Smooth muscle cell (in vitro differentiated cells): ENCODE measurements around the gene TPRN. TPM values are rescaled to one million over a fixed set of nuclear protein-coding genes. Genes with fewer than 3 reads are reported as not detected.

Experiments
- DNase-seq: peaks from one replicate; lab custom pipeline; 2025; ENCODE audit not compliant: unreplicated experiment; lab: John Stamatoyannopoulos, UW
- H2AFZ ChIP-seq: fragments of 200-600 bp; sonication (generic); 2 replicates; pipeline ENCODE4 v1.6.0; 2016; ENCODE audit warnings: antibody characterized with exemption, low read depth, mild to moderate bottlenecking
- H3F3A ChIP-seq: fragments of 200-600 bp; sonication (generic); 2 replicates; pipeline ENCODE4 v1.6.0; 2017; ENCODE audit warnings: antibody characterized with exemption, low read depth
- H3K27ac ChIP-seq: fragments of 200-600 bp; sonication (generic); 2 replicates; pipeline ENCODE4 v1.5.1; 2016; ENCODE audit warnings: low read depth, mild to moderate bottlenecking
- H3K27me3 ChIP-seq: fragments of 200-600 bp; sonication (generic); 2 replicates; pipeline ENCODE4 v1.6.1; 2016; ENCODE audit warnings: low read depth, mild to moderate bottlenecking
- H3K36me3 ChIP-seq: fragments of 200-600 bp; sonication (generic); 2 replicates; pipeline ENCODE4 v1.5.1; 2016; ENCODE audit warnings: low read depth
- H3K4me1 ChIP-seq: fragments of 200-600 bp; sonication (generic); 2 replicates; pipeline ENCODE4 v1.5.1; 2016; ENCODE audit warnings: low read depth
- H3K4me2 ChIP-seq: fragments of 200-600 bp; sonication (generic); 2 replicates; pipeline ENCODE4 v1.6.0; 2016; ENCODE audit warnings: mild to moderate bottlenecking
- H3K4me3 ChIP-seq: fragments of 200-600 bp; sonication (generic); 2 replicates; pipeline ENCODE4 v1.5.1; 2016; ENCODE audit warnings: mild to moderate bottlenecking
- H3K79me2 ChIP-seq: fragments of 200-600 bp; sonication (generic); 2 replicates; pipeline ENCODE4 v1.6.0; 2016; ENCODE audit warnings: low read depth, mild to moderate bottlenecking
- H3K9ac ChIP-seq: fragments of 200-600 bp; sonication (generic); 2 replicates; pipeline ENCODE4 v1.6.0; 2016; ENCODE audit warnings: low read depth
- H3K9me3 ChIP-seq: fragments of 200-600 bp; sonication (generic); replicated peaks from 2 replicates; pipeline ENCODE4 v1.5.1; 2016; ENCODE audit warnings: low read depth
- H4K20me1 ChIP-seq: fragments of 200-600 bp; sonication (generic); 2 replicates; pipeline ENCODE4 v1.6.0; 2016; ENCODE audit warnings: low read depth
- CTCF ChIP-seq: fragments of 200-600 bp; sonication (generic); IDR thresholded peaks from 2 replicates; pipeline ENCODE4 v1.5.1; 2017; ENCODE audit warnings: borderline replicate concordance, mild to moderate bottlenecking, antibody characterized with exemption; ENCODE audit not compliant: insufficient read depth, poor library complexity, severe bottlenecking
- WGBS: methylation state at CpG from one replicate; pipeline ENCODE4 v1.1.7; 2016; ENCODE audit warnings: low lambda C conversion rate; 5-methylcytosine and 5-hydroxymethylcytosine counted together
- polyA plus RNA-seq: library from polyadenylated mRNA; unstranded; fragments of >200 nt; fragmentation: Nextera tagmentation; extraction: Ambion mirVana; gene quantifications from 2 replicates; pipeline ENCODE4 v1.2.1, GENCODE V29; 2016
- total RNA-seq: library from RNA; depleted of rRNA; stranded (reverse); fragments of >200 nt; gene quantifications from 2 replicates; pipeline ENCODE4 v1.2.3, GENCODE V29; 2014

TPRN gene
- total and polyA plus RNA-seq, 2 experiments from 2014 or later = 4.0 to 19.0 TPM

- no peak overlapping the region for H3K27ac ChIP-seq
- no peaks in the 10 kb centered on the region for H3K36me3 ChIP-seq
- no peak overlapping the region for H2AFZ ChIP-seq
- H3K79me2 ChIP-seq = no peaks in the 10 kb centered on the region
- no peak for TF ChIP-seq CTCF
- no peaks in the 10 kb centered on the region for H3K9me3 ChIP-seq
- no peaks in the 10 kb centered on the region for H4K20me1 ChIP-seq
- H3K27me3 ChIP-seq = no peaks in the 10 kb centered on the region
- no peak for DNase-seq
- no peaks in the 10 kb centered on the region for H3F3A ChIP-seq
- no peak overlapping the region for H3K9ac ChIP-seq
- no peak overlapping the region for H3K4me2 ChIP-seq
- H3K4me1 ChIP-seq = peaks cover under 1% of the 10 kb centered on the region
- WGBS = 82% methylated on average over 9 of the region's 18 CpGs
- no peak overlapping the region for H3K4me3 ChIP-seq
Measured at GRCh38 chr9:137227853-137228505, 27.4 kb upstream of the TPRN start.

- no peak within 1 kb of the TSS for H3K9ac ChIP-seq
- no peaks in the 10 kb centered on the region for H3F3A ChIP-seq
- peak; percentile 79 for TF ChIP-seq CTCF
- H3K4me2 ChIP-seq = no peak within 1 kb of the TSS
- no peak within 1 kb of the TSS for H3K4me3 ChIP-seq
- peaks cover 8% of the 10 kb centered on the region for H3K4me1 ChIP-seq
- no peaks in the 10 kb centered on the region for H3K79me2 ChIP-seq
- no peak within 1 kb of the TSS for H2AFZ ChIP-seq
- no peaks in the 10 kb centered on the region for H3K36me3 ChIP-seq
- 58% methylated on average over 24 of the region's 25 CpGs for WGBS
- H3K27me3 ChIP-seq = no peaks in the 10 kb centered on the region
- peak; percentile 17 for DNase-seq
- H3K27ac ChIP-seq = peak within 1 kb of the TSS; percentile 52
- no peaks in the 10 kb centered on the region for H3K9me3 ChIP-seq
- no peaks in the 10 kb centered on the region for H4K20me1 ChIP-seq
Measured at GRCh38 chr9:137227054-137227852, 26.7 kb upstream of the TPRN start, which contains the start of gene RNF224. Gene RNF224 (plus strand): TSS chr9:137227502. CDS start chr9:137228336, 834 bp downstream.

GRCh38 chr9:137226338-137227053 lies 26.0 kb upstream of the TPRN start:
- H3K27me3 ChIP-seq = no peaks in the 10 kb centered on the region
- no peaks in the 10 kb centered on the region for H3K79me2 ChIP-seq
- H3K36me3 ChIP-seq = no peaks in the 10 kb centered on the region
- H3K27ac ChIP-seq = peak overlapping the region; percentile 52
- 81% methylated on average over 18 of the region's 18 CpGs for WGBS
- peaks cover 8% of the 10 kb centered on the region for H3K4me1 ChIP-seq
- no peak overlapping the region for H3K4me3 ChIP-seq
- H3K9ac ChIP-seq = no peak overlapping the region
- H3F3A ChIP-seq = no peaks in the 10 kb centered on the region
- H4K20me1 ChIP-seq = no peaks in the 10 kb centered on the region
- H3K9me3 ChIP-seq = no peaks in the 10 kb centered on the region
- TF ChIP-seq CTCF = no peak
- no peak overlapping the region for H3K4me2 ChIP-seq
- no peak overlapping the region for H2AFZ ChIP-seq
- DNase-seq = no peak
